Measurements from ENCODE around the gene RRP36. TPM values are rescaled to one million over a fixed set of nuclear protein-coding genes. Genes with fewer than 3 reads are reported as not detected.

The RRP36 gene
- total RNA-seq, 1 experiment from 2014 or later = 63.4 TPM

GRCh38 chr6:43060034-43060754 lies 38.8 kb downstream of the RRP36 start:
- ChIA-PET POLR2A (interaction anchor here (1.4 to 1.5 kb wide), 2 partner anchors 46 to 76 kb away, joined by 7 to 9 read pairs; partner anchors contain the start of genes KLHDC3, MEA1 and PPP2R5D), RAD21 (ENCODE audit: low non-redundant PET in 1 of 2, low total read pairs in 2 of 2, uncharacterized antibody in 2 of 2, unreplicated experiment in 2 of 2) (no interaction called here), CTCF (interaction anchor here (1.0 kb wide), 1 partner anchor 83 kb away, joined by 5 read pairs; no protein-coding TSS in a partner anchor)
- Histone ChIP-seq H4K20me1 (ENCODE audit: insufficient read depth) (no peaks in the 10 kb centered on the region), H3K79me2 (ENCODE audit: insufficient read depth, low read length) (peaks cover 24% of the 10 kb centered on the region), H3K4me1 (ENCODE audit: control insufficient read depth in 1 of 2, insufficient read depth in 2 of 2, low read length in 2 of 2) (peaks cover 8 to 20% of the 10 kb centered on the region in 2 experiments; a peak in 3 of 4 replicates), H3K36me3 (ENCODE audit: control insufficient read depth in 1 of 2, insufficient read depth in 2 of 2, low read length in 2 of 2) (peaks cover 0 to 18% of the 10 kb centered on the region in 2 experiments; a peak in 1 of 4 replicates), H3K9me3 (ENCODE audit: control insufficient read depth in 1 of 2, insufficient read depth in 1 of 2, low read depth in 1 of 2, low read length in 2 of 2) (no peaks in the 10 kb centered on the region), H3K4me3 (replicated peaks in 1 of 2; ENCODE audit: low read depth in 1 of 2, low read length in 2 of 2) (peak overlapping the region; percentile 89), H2AFZ (ENCODE audit: low read depth, low read length, poor library complexity, severe bottlenecking) (peak overlapping the region; percentile 67), H3K9ac (ENCODE audit: low read length) (peak overlapping the region; percentile 65), H3K9me2 (ENCODE audit: insufficient read depth) (no peaks in the 10 kb centered on the region), H3K27me3 (ENCODE audit: insufficient read depth, low read length) (no peaks in the 10 kb centered on the region), H3K4me2 (ENCODE audit: low read length) (peak overlapping the region; percentile 81), H3K27ac (ENCODE audit: low read depth, low read length) (peak overlapping the region; percentile 59; the same call in 1 of the 2 replicates)
- DNase-seq (ENCODE audit: low read depth, low spot score) = no peak
- BruUV-seq (replicated peaks) = no TSS peak
- peak; percentile 28 for ATAC-seq
- intact Hi-C loops (cut with micrococcal nuclease) = no loop called here
- TF ChIP-seq MAX (IDR thresholded peaks at IDR 0.05) (no peak), POLR2A (IDR thresholded peaks at IDR 0.05; ENCODE audit: borderline replicate concordance, extremely low read depth, insufficient read depth, insufficient read length) (no peak), EGR1 (IDR thresholded peaks at IDR 0.05; ENCODE audit: low read depth) (no peak), ATF3 (IDR thresholded peaks at IDR 0.05) (no peak), FOSL1 (IDR thresholded peaks at IDR 0.05; ENCODE audit: low read depth) (no peak), ZNF274 (IDR thresholded peaks at IDR 0.05; ENCODE audit: low read depth, low read length) (no peak), ZBTB33 (IDR thresholded peaks at IDR 0.05; ENCODE audit: extremely low read depth, insufficient replicate concordance, low read length) (no peak), SIN3A (IDR thresholded peaks at IDR 0.05; ENCODE audit: low read depth) (no peak), POLR2AphosphoS5 (IDR thresholded peaks at IDR 0.05; ENCODE audit: low read depth, low read length) (no peak), CBX3 (IDR thresholded peaks at IDR 0.05; ENCODE audit: low read depth) (no peak), ELF1 (IDR thresholded peaks at IDR 0.05; ENCODE audit: borderline replicate concordance, low read depth) (no peak), SRF (IDR thresholded peaks at IDR 0.05; ENCODE audit: low read depth) (no peak), EZH2 (IDR thresholded peaks at IDR 0.05) (no peak), REST (IDR thresholded peaks at IDR 0.05; ENCODE audit: low read depth) (no peak), SP1 (IDR thresholded peaks at IDR 0.05; ENCODE audit: low read depth) (no peak), JUND (IDR thresholded peaks at IDR 0.05) (no peak), EZH2phosphoT487 (IDR thresholded peaks at IDR 0.05; ENCODE audit: borderline replicate concordance) (no peak)
